H9 (cell line): ENCODE measurements around the gene METTL16. TPM values are rescaled to one million over a fixed set of nuclear protein-coding genes. Genes with fewer than 3 reads are reported as not detected.

Experiments used
- DNase-seq: peaks from one replicate; pipeline ENCODE4 v3.0.0-alpha.2; 2017
- H2AFZ ChIP-seq: one replicate; pipeline ENCODE4 v1.6.1; 2013; ENCODE audit warnings: mild to moderate bottlenecking, low read length, control low read depth, moderate library complexity
- H2AK5ac ChIP-seq: 2 replicates; pipeline ENCODE4 v1.6.1; 2013; ENCODE audit warnings: low read length, control low read depth, mixed read lengths; ENCODE audit not compliant: insufficient read length
- H2BK120ac ChIP-seq: one replicate; pipeline ENCODE4 v1.6.1; 2013; ENCODE audit warnings: low read depth, mild to moderate bottlenecking, low read length, control low read depth, inconsistent platforms; ENCODE audit not compliant: poor library complexity, severe bottlenecking
- H2BK12ac ChIP-seq: 2 replicates; pipeline ENCODE4 v1.6.1; 2013; ENCODE audit warnings: low read length, control low read depth, mixed read lengths, low read depth; ENCODE audit not compliant: insufficient read length
- H2BK15ac ChIP-seq: 2 replicates; pipeline ENCODE4 v1.6.1; 2013; ENCODE audit warnings: low read depth, low read length, control low read depth
- H2BK20ac ChIP-seq: one replicate; pipeline ENCODE4 v1.6.1; 2013; ENCODE audit warnings: low read depth, mild to moderate bottlenecking, low read length, control low read depth, inconsistent platforms; ENCODE audit not compliant: poor library complexity, severe bottlenecking
- H2BK5ac ChIP-seq: 2 replicates; pipeline ENCODE4 v1.6.1; 2013; ENCODE audit warnings: low read length, control low read depth, mixed read lengths; ENCODE audit not compliant: insufficient read length
- H3K14ac ChIP-seq: 2 replicates; pipeline ENCODE4 v1.6.1; 2013; ENCODE audit warnings: low read length, control low read depth; ENCODE audit not compliant: insufficient read depth
- H3K18ac ChIP-seq: 2 replicates; pipeline ENCODE4 v1.6.1; 2013; ENCODE audit warnings: low read depth, mild to moderate bottlenecking, mixed read lengths, low read length, control low read depth; ENCODE audit not compliant: insufficient read length
- H3K23ac ChIP-seq: 2 replicates; pipeline ENCODE4 v1.6.1; 2013; ENCODE audit warnings: low read length, control low read depth, mixed read lengths, low read depth; ENCODE audit not compliant: insufficient read length
- H3K23me2 ChIP-seq: 2 replicates; pipeline ENCODE4 v1.6.1; 2013; ENCODE audit warnings: low read depth, mild to moderate bottlenecking, mixed read lengths, low read length, control low read depth; ENCODE audit not compliant: insufficient read length, poor library complexity, severe bottlenecking
- H3K27ac ChIP-seq: 2 replicates; pipeline ENCODE4 v1.5.1; 2013; ENCODE audit warnings: low read length, control low read depth, mixed read lengths, low read depth; ENCODE audit not compliant: insufficient read length
- H3K27me3 ChIP-seq: 2 replicates; pipeline ENCODE4 v1.6.1; 2013; ENCODE audit warnings: low read length, control low read depth, inconsistent platforms; ENCODE audit not compliant: insufficient read depth
- H3K4ac ChIP-seq: 2 replicates; pipeline ENCODE4 v1.6.1; 2013; ENCODE audit warnings: low read depth, mild to moderate bottlenecking, control low read depth, inconsistent platforms, low read length, moderate library complexity
- H3K4me1 ChIP-seq: 2 replicates; pipeline ENCODE4 v1.6.1; 2013; ENCODE audit warnings: low read length, control low read depth, inconsistent platforms; ENCODE audit not compliant: insufficient read depth
- H3K4me2 ChIP-seq: 2 replicates; pipeline ENCODE4 v1.6.1; 2013; ENCODE audit warnings: low read length, control low read depth, mixed read lengths; ENCODE audit not compliant: insufficient read length, insufficient read depth
- H3K56ac ChIP-seq: 2 replicates; pipeline ENCODE4 v1.6.1; 2013; ENCODE audit warnings: low read depth, mild to moderate bottlenecking, mixed read lengths, low read length, control low read depth; ENCODE audit not compliant: insufficient read length
- H3K79me1 ChIP-seq: 2 replicates; pipeline ENCODE4 v1.6.1; 2013; ENCODE audit warnings: low read depth, mild to moderate bottlenecking, moderate library complexity, low read length, control low read depth, inconsistent platforms; ENCODE audit not compliant: insufficient read depth, poor library complexity, severe bottlenecking
- H3K79me2 ChIP-seq: 2 replicates; pipeline ENCODE4 v1.6.1; 2013; ENCODE audit warnings: low read length, control low read depth, inconsistent platforms; ENCODE audit not compliant: insufficient read depth
- H3K9ac ChIP-seq: 2 replicates; pipeline ENCODE4 v1.6.1; 2013; ENCODE audit warnings: low read length, control low read depth, mixed read lengths; ENCODE audit not compliant: insufficient read length; ENCODE audit errors: extremely low read depth
- H3K9me3 ChIP-seq: one replicate; pipeline ENCODE4 v1.6.1; 2013; ENCODE audit warnings: low read depth, low read length, inconsistent platforms; ENCODE audit not compliant: control insufficient read depth
- H3T11ph ChIP-seq: one replicate; pipeline ENCODE4 v1.6.1; 2013; ENCODE audit warnings: mild to moderate bottlenecking, low read length, control low read depth, inconsistent platforms
- H4K20me1 ChIP-seq: one replicate; pipeline ENCODE4 v1.6.1; 2013; ENCODE audit not compliant: control insufficient read depth, insufficient read length, insufficient read depth
- H4K5ac ChIP-seq: 2 replicates; pipeline ENCODE4 v1.6.1; 2013; ENCODE audit warnings: low read depth, mild to moderate bottlenecking, mixed read lengths, low read length, control low read depth; ENCODE audit not compliant: insufficient read length
- H4K8ac ChIP-seq: replicated peaks from 2 replicates; pipeline ENCODE4 v1.6.1; 2013; ENCODE audit warnings: low read length, control low read depth, mixed read lengths, low read depth; ENCODE audit not compliant: insufficient read length
- H4K91ac ChIP-seq: 2 replicates; pipeline ENCODE4 v1.6.1; 2013; ENCODE audit warnings: low read depth, mild to moderate bottlenecking, moderate library complexity, mixed read lengths, low read length, control low read depth; ENCODE audit not compliant: insufficient read length
- H3K27ac Mint-ChIP-seq, 3 experiments: 2 replicates in 2 of 3; 3 replicates in 1 of 3; pipeline ENCODE4 v1.8.0; 2020 to 2021; ENCODE audit warnings: mixed read lengths in 3 of 3, mild to moderate bottlenecking in 1 of 3, moderate library complexity in 1 of 3
- H3K27me3 Mint-ChIP-seq: 2 replicates; pipeline ENCODE4 v1.8.0; 2021; ENCODE audit warnings: low read depth, mild to moderate bottlenecking, moderate library complexity, mixed read lengths
- H3K36me3 Mint-ChIP-seq, 3 experiments: 2 replicates in 2 of 3; 3 replicates in 1 of 3; pipeline ENCODE4 v1.8.0; 2020 to 2021; ENCODE audit warnings: low read depth in 3 of 3, mixed read lengths in 3 of 3; ENCODE audit not compliant: insufficient read depth in 1 of 3
- H3K4me1 Mint-ChIP-seq, 2 experiments: 2 replicates each; pipeline ENCODE4 v1.8.0; 2020; ENCODE audit warnings: mixed read lengths in 2 of 2
- H3K4me3 Mint-ChIP-seq, 2 experiments: 2 replicates in 1 of 2; 3 replicates in 1 of 2; pipeline ENCODE4 v1.8.0; 2020 to 2021; ENCODE audit warnings: mild to moderate bottlenecking in 2 of 2, mixed read lengths in 2 of 2, moderate library complexity in 1 of 2
- H3K9me3 Mint-ChIP-seq, 2 experiments: 2 replicates in 1 of 2; 3 replicates in 1 of 2; pipeline ENCODE4 v1.8.0; 2020; ENCODE audit warnings: mild to moderate bottlenecking in 2 of 2, mixed read lengths in 2 of 2, moderate library complexity in 1 of 2
- CTCF ChIP-seq: fragments of 200-600 bp; sonication (generic); conservative IDR thresholded peaks from 3 replicates; pipeline ENCODE4 v1.8.0; 2021; ENCODE audit warnings: antibody characterized with exemption, mild to moderate bottlenecking
- WGBS: extraction: QIAGEN DNeasy Blood & Tissue Kit; methylation state at CpG from one replicate; pipeline ENCODE4 v1.1.7; 2013; ENCODE audit warnings: missing lambda C conversion rate, low lambda C conversion rate, mixed read lengths; ENCODE audit not compliant: insufficient read length; ENCODE audit errors: extremely low coverage; 5-methylcytosine and 5-hydroxymethylcytosine counted together
- total RNA-seq: library from RNA; stranded (reverse); gene quantifications from 2 replicates; pipeline ENCODE4 v1.2.1, GENCODE V29; 2021

Gene METTL16
- total RNA-seq, 1 experiment from 2014 or later = 55.4 TPM

- WGBS = no CpG with 5 or more reads among the region's 10 CpGs
- H2BK15ac ChIP-seq = no peak overlapping the region
- peak; percentile 61 for DNase-seq
- H2BK20ac ChIP-seq = no peak overlapping the region
- H3K14ac ChIP-seq = no peak overlapping the region
- no peak overlapping the region for H4K5ac ChIP-seq
- no peak overlapping the region for H3K18ac ChIP-seq
- no peak overlapping the region for H2AK5ac ChIP-seq
- no peak overlapping the region for H4K8ac ChIP-seq
- TF ChIP-seq CTCF = no peak
- H2BK120ac ChIP-seq = no peak overlapping the region
- no peaks in the 10 kb centered on the region for H4K20me1 ChIP-seq
- no peak overlapping the region for H2BK5ac ChIP-seq
- no peak overlapping the region for H3K9ac ChIP-seq
- H3K4me3 Mint-ChIP-seq = peak overlapping the region in 1 of 2 experiments; percentile 63; a peak in 3 of 5 replicates
- no peak overlapping the region for H3K23ac ChIP-seq
- H3K56ac ChIP-seq = no peak overlapping the region
- H3K4me1 ChIP-seq = no peaks in the 10 kb centered on the region
- no peaks in the 10 kb centered on the region for H3K23me2 ChIP-seq
- no peaks in the 10 kb centered on the region for H3K36me3 Mint-ChIP-seq
- no peak overlapping the region for H3T11ph ChIP-seq
- H3K27ac ChIP-seq = peak overlapping the region; percentile 19
- no peak overlapping the region for H2AFZ ChIP-seq
- H3K4me1 Mint-ChIP-seq = peaks cover 14 to 18% of the 10 kb centered on the region in 2 experiments
- no peaks in the 10 kb centered on the region for H3K9me3 ChIP-seq
- peaks cover 0 to 3% of the 10 kb centered on the region in 2 experiments; a peak in 2 of 5 replicates for H3K9me3 Mint-ChIP-seq
- H3K79me1 ChIP-seq = no peaks in the 10 kb centered on the region
- no peaks in the 10 kb centered on the region; the same call in 1 of the 2 replicates for H3K27me3 ChIP-seq
- H3K27ac Mint-ChIP-seq = peak overlapping the region; percentile 53 to 93 (median 81); a peak in 4 of 7 replicates
- H4K91ac ChIP-seq = no peak overlapping the region
- no peak overlapping the region for H3K4ac ChIP-seq
- H3K4me2 ChIP-seq = peak overlapping the region; percentile 31
- H2BK12ac ChIP-seq = no peak overlapping the region
- no peaks in the 10 kb centered on the region for H3K79me2 ChIP-seq
- no peaks in the 10 kb centered on the region; the same call in 1 of the 2 replicates for H3K27me3 Mint-ChIP-seq
These were observed 39.8 kb upstream of the METTL16 start for GRCh38 chr17:2551493-2551892.
